HG03025 (cell line): ENCODE measurements around the gene SYT2.
"Not testable (repeated sequence)": the region's sequence is repeated elsewhere in the genome, so short reads cannot be mapped to it uniquely, and the experiment has no call there.

Source experiments
- ATAC-seq: cut with Tn5 transposase; IDR thresholded peaks from one replicate; pipeline ENCODE4 v1.9.1; 2021; ENCODE audit warnings: mild to moderate bottlenecking, moderate library complexity; ENCODE audit not compliant: unreplicated experiment, low FRiP score

SYT2 gene

GRCh38 chr1:202625416-202626360 lies 84.6 kb downstream of the SYT2 start:
- no peak for ATAC-seq

- ATAC-seq: no peak
Observed at GRCh38 chr1:202624781-202625108, 85.5 kb downstream of the SYT2 start.

DNA sequence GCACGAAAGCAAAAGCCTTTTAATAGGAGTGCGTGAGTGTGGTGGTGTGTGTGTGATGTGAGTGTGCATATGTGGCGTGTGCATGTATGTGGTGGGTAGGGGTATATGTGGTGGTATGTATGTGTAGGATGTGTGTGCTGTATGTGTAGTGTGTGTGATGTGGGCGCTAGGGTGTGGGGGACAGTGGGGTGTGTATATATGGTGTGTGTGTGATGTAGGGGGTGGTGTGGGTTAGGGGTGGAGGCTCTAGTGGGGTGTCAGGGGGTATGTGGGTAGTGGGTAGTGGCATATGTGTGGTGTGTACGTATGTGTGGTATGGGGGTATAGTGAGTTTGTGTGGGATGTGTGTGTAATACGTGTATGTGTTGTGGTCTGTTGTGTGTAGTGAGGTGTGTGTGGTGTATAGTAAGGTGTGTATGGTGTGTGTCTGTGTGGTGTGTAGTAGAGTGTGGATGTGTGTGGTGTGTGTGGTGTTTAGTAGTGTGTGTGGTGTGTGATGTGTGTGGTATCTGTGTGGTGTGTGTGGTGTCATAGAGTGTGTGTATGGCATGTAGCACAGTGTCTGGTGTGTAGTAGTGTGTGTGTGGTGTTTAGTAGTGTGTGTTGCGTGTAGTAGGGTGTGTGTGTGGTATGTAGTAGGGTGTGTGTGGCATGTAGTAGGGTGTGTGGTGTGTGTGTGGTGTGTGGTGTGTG lies 86.0 kb downstream of the SYT2 start:
- no peak for ATAC-seq

DNA sequence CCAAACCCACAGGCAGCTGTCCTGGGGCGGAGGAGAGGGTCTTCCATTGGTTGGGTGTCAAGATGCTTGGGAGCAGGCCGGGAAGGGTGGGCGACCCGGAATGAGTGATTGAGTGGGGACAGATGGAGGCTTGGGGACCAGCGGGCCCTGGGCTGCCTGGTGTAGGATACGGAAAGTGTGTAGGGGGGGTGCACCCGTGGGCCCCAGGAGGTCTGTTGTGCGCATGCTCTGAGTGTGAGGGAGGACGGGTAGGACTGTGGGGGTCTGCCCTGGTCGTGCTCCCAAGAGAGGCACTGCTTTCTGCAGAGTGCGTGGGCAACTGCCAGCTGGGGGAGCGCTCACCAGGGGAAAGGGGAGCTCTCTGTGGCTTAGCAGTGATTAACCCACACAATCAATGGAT lies 86.8 kb downstream of the SYT2 start:
- not testable (repeated sequence) for ATAC-seq

GRCh38 chr1:202623075-202623474 lies 87.2 kb downstream of the SYT2 start:
- ATAC-seq: no peak

GRCh38 chr1:202622388-202622787 lies 87.9 kb downstream of the SYT2 start:
- no peak for ATAC-seq

DNA sequence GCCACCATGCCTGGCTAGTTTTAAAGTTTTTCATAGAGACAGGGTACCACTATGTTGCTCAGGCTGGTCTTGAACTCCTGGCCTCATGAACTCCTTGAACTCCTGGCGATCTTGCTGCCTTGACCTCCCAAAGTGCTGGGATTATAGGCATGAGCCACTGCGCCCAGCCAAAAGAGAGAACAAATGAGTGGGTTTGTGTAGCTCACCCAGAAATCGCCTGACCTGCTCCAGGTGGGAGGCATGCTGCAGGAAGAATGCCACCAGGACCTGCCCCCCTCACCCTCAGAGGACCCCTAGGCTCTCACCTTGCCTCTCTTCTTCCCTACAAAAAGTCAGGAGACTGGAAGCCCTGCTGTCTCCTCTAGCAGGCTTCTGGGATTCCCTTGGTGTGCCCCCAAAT lies 88.8 kb downstream of the SYT2 start:
- no peak for ATAC-seq

DNA sequence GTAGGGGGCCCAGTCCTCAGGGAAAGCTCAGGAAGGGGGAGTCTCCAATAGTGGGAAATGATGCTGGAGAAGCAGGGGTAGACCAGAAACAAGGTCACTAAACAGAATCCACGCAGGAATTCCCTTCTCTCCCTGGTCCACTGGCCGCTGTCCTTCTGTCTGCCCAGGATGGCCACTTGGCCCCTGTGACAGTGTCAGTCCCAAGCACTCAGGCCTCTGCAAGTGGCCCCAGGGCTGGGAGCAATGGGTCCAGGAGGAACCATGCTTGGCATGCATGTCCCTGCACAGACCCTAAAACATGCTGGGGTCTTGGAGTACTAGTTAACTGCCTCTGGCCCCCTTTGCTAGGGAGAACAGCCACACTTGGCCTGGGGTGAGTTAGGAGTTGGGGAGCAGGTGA lies 90.2 kb downstream of the SYT2 start:
- ATAC-seq: not testable (repeated sequence)

- ATAC-seq: no peak
Observed at GRCh38 chr1:202619505-202619904, 90.7 kb downstream of the SYT2 start.

DNA sequence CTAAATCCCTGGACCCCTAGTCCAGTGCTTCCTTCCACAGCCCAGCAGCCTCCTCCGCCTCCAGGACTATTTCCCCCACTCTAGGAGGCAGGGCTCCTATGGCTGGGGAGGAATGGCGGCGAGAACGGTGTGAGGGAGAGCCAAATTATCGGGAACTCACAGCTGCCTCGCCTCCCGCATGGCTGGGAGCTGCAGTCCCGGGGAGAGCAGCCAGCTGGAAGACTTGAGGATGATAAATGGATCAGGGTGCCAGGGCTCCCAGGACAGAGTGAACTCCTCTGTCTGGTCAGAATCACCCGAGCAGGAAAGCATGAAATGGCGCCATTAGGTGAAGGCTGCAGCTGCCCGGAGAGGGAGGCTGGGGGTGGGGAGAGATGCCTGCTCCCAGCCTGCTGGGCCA lies 91.2 kb downstream of the SYT2 start:
- not testable (repeated sequence) for ATAC-seq

GRCh38 chr1:202616355-202616915 lies 93.8 kb downstream of the SYT2 start:
- ATAC-seq: peak; percentile 22

DNA sequence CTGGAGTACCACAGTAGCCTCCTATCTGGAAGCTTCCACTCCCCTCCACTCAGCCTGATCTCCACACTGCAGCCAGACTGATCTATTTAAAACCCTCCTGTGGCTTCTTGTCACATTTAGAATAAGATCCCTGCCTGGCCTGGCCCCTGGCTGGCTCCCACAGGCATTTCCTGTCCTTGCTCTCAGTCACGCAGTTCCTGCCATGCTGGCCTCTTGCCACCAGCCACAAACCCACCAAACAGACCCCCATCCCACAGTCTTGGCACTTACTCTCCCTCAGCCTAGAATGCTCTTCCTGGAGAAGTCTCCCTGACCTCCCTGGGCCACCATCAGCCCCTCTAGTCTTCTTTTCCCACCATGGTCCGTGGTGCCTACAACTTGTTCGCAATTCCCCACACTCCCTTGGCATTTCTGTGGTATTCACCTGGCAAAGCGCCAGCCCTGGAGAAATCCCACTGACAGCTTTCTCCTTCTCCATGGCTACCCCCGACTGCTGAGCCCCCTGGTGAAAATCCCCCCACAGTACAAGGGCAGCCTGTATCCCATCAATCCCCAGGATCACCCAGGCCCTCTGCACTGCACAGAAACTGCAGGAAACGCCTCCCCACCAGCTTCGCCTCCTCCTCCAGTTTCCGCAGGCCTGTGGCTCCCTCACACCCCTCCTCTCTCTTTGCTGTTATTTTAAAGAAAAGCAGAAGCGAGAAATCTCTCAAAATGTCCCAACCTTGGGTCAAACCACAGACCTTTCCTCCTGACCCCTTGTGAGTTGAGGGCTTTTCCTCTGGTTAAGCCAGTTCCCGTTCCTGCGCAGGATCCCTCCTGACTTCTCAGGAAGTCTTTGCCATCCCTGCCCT lies 94.5 kb downstream of the SYT2 start:
- ATAC-seq: peak; percentile 60

DNA sequence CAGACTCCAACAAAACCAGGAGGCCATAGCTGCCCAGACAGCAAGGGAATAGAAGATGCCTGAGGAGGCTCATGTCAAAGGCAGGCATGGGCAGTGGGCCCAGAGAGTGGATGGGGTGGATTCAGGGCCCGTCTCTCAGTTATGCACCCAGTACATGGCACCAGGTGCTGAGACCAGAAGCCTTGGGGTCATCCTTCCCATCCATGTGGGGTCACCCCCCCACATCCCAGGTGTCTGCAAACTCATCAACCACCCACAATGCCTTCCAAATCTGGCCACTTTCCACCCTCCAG lies 95.1 kb downstream of the SYT2 start:
- ATAC-seq: not testable (repeated sequence)

DNA sequence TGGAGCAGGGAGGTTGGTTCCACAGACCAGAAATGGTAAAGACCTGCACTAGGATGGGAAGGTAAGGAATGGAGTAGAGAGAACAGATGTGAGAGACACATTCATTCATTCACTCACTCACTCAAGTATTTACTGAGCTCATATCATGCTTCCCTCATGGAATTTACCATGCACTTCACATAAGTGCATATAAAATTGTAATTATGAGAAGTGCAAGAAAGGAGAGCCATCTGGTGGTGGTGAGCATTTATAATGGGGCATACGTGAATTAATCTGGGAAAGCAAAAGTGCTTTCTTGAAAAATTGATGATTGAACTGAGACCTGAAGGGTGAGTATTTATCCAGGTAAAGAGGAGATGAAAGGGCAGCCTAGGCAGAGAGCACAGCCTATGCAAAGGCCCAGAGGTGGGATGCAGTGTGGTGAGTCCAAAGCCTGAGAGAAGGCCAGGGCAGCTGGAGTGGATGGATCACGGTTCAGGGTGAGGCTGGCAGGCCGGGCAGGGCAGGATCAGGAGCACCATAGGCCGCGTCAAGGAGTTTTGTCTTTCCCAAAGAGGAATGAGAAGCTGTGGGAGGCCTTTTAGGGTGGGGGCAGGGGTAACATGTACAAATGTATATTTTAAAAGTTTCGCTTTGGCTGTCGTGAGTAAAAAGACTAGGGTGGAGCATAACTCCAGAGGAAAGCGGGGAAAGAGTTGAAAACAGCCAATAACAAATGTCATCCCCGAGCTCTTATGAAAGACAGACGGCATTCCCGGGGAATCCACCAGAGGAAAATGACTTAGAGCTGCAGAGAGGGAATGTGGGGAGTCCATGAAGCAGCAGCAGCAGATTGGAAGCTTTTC lies 95.7 kb downstream of the SYT2 start:
- ATAC-seq: not testable (repeated sequence)

DNA sequence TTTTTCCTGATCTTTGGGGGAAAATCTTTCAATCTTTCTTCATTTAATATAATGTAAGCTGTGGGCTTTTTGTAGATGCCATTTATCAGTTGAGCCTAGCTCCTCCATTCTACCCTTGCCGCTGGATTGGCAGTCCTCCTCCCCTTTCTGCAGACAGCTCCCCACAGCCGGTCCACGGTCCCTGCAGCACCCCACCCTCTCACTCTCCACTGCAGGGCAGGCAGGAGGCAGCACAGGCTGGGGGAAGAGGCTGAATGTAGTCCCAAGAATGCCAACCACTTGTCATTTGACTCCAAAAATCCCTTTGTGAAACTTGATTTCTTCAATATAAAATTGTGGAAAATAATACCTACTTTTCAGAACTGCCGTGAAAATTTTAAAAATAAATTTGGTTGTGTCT lies 96.7 kb downstream of the SYT2 start:
- no peak for ATAC-seq

GRCh38 chr1:202612036-202612435 lies 98.2 kb downstream of the SYT2 start:
- not testable (repeated sequence) for ATAC-seq

- ATAC-seq: no peak
Observed at GRCh38 chr1:202605515-202605914, 104.7 kb downstream of the SYT2 start.

GRCh38 chr1:202603435-202603834 lies 106.8 kb downstream of the SYT2 start:
- no peak for ATAC-seq

- ATAC-seq: no peak
Observed at GRCh38 chr1:202600432-202601041, 109.7 kb downstream of the SYT2 start.
